IPS-18a (cell line): ENCODE measurements around the gene OR2M2.

Source experiments
- H3K27ac ChIP-seq: one replicate; pipeline ENCODE4 v1.5.1; 2013; ENCODE audit warnings: low read length
- H3K27me3 ChIP-seq: one replicate; pipeline ENCODE4 v1.6.1; 2013; ENCODE audit warnings: mild to moderate bottlenecking, low read length; ENCODE audit not compliant: control insufficient read depth, insufficient read depth
- H3K36me3 ChIP-seq: one replicate; pipeline ENCODE4 v1.6.1; 2013; ENCODE audit warnings: low read depth, low read length; ENCODE audit not compliant: control insufficient read depth
- H3K4me1 ChIP-seq: one replicate; pipeline ENCODE4 v1.6.1; 2013; ENCODE audit warnings: low read depth, low read length; ENCODE audit not compliant: control insufficient read depth
- H3K4me3 ChIP-seq: one replicate; pipeline ENCODE4 v1.5.1; 2013; ENCODE audit warnings: low read length
- H3K9ac ChIP-seq: one replicate; pipeline ENCODE4 v1.6.1; 2013; ENCODE audit warnings: mild to moderate bottlenecking, low read length, moderate library complexity
- H3K9me3 ChIP-seq: one replicate; pipeline ENCODE4 v1.6.1; 2013; ENCODE audit warnings: low read depth, low read length; ENCODE audit not compliant: control insufficient read depth

OR2M2 gene

GRCh38 chr1:248174521-248174920 lies at the start of gene OR2M2:
Gene OR2M2 (plus strand): TSS chr1:248174821. CDS start chr1:248179986, 5,165 bp downstream.
- Histone ChIP-seq H3K27me3 (no peaks in the 10 kb centered on the region), H3K4me3 (no peak within 1 kb of the TSS), H3K9ac (no peak within 1 kb of the TSS), H3K36me3 (no peaks in the 10 kb centered on the region), H3K4me1 (no peaks in the 10 kb centered on the region), H3K9me3 (peaks cover 44% of the 10 kb centered on the region), H3K27ac (no peak within 1 kb of the TSS)

- Histone ChIP-seq H3K9ac (no peak overlapping the region), H3K9me3 (peaks cover 74% of the 10 kb centered on the region), H3K36me3 (no peaks in the 10 kb centered on the region)
Measured at GRCh38 chr1:248127653-248128052, 47.0 kb upstream of the OR2M2 start.

GRCh38 chr1:248136811-248137210 lies 37.8 kb upstream of the OR2M2 start:
- H3K9ac ChIP-seq: no peak overlapping the region

More at GRCh38 chr1:248127653-248128052, 47.0 kb upstream of the OR2M2 start:
- Histone ChIP-seq H3K4me1 (no peaks in the 10 kb centered on the region), H3K27me3 (no peaks in the 10 kb centered on the region), H3K27ac (no peak overlapping the region), H3K4me3 (no peak overlapping the region)

GRCh38 chr1:248140846-248141245 lies 33.8 kb upstream of the OR2M2 start:
- no peaks in the 10 kb centered on the region for H3K4me1 ChIP-seq
- H3K4me3 ChIP-seq: no peak overlapping the region
- H3K9me3 ChIP-seq: peaks cover 62% of the 10 kb centered on the region
- H3K27me3 ChIP-seq: no peaks in the 10 kb centered on the region
- H3K27ac ChIP-seq: no peak overlapping the region
- no peaks in the 10 kb centered on the region for H3K36me3 ChIP-seq
- H3K9ac ChIP-seq: no peak overlapping the region

More at GRCh38 chr1:248136811-248137210, 37.8 kb upstream of the OR2M2 start:
- H3K36me3 ChIP-seq: no peaks in the 10 kb centered on the region
- H3K4me1 ChIP-seq: no peaks in the 10 kb centered on the region
- H3K27me3 ChIP-seq: no peaks in the 10 kb centered on the region
- no peak overlapping the region for H3K4me3 ChIP-seq
- no peak overlapping the region for H3K27ac ChIP-seq
- peaks cover 56% of the 10 kb centered on the region for H3K9me3 ChIP-seq

- no peak overlapping the region for H3K9ac ChIP-seq
- no peaks in the 10 kb centered on the region for H3K36me3 ChIP-seq
- H3K27ac ChIP-seq: no peak overlapping the region
- peaks cover 81% of the 10 kb centered on the region for H3K9me3 ChIP-seq
- H3K4me3 ChIP-seq: no peak overlapping the region
- no peaks in the 10 kb centered on the region for H3K27me3 ChIP-seq
- no peaks in the 10 kb centered on the region for H3K4me1 ChIP-seq
Measured at GRCh38 chr1:248143311-248143710, 31.3 kb upstream of the OR2M2 start.

GRCh38 chr1:248144513-248145198 lies 30.0 kb upstream of the OR2M2 start, which contains the start of gene OR2M5:
Gene OR2M5 (plus strand): TSS chr1:248145148. CDS start chr1:248145148, 0 bp downstream.
- H3K4me3 ChIP-seq: no peak within 1 kb of the TSS
- no peak within 1 kb of the TSS for H3K9ac ChIP-seq
- no peaks in the 10 kb centered on the region for H3K27me3 ChIP-seq
- no peak within 1 kb of the TSS for H3K27ac ChIP-seq
- H3K4me1 ChIP-seq: no peaks in the 10 kb centered on the region
- H3K36me3 ChIP-seq: no peaks in the 10 kb centered on the region
- peaks cover 85% of the 10 kb centered on the region for H3K9me3 ChIP-seq

GRCh38 chr1:248152056-248152827 lies 22.4 kb upstream of the OR2M2 start:
- Histone ChIP-seq H3K27me3 (no peaks in the 10 kb centered on the region), H3K4me1 (no peaks in the 10 kb centered on the region), H3K9me3 (peaks cover 76% of the 10 kb centered on the region), H3K4me3 (no peak overlapping the region), H3K27ac (no peak overlapping the region), H3K9ac (no peak overlapping the region), H3K36me3 (no peaks in the 10 kb centered on the region)

- Histone ChIP-seq H3K4me3 (no peak overlapping the region), H3K27me3 (no peaks in the 10 kb centered on the region), H3K9ac (no peak overlapping the region), H3K9me3 (peaks cover 65% of the 10 kb centered on the region), H3K36me3 (no peaks in the 10 kb centered on the region), H3K4me1 (no peaks in the 10 kb centered on the region), H3K27ac (no peak overlapping the region)
Measured at GRCh38 chr1:248155927-248156326, 18.7 kb upstream of the OR2M2 start.

GRCh38 chr1:248158758-248159157 lies 15.9 kb upstream of the OR2M2 start:
- no peaks in the 10 kb centered on the region for H3K4me1 ChIP-seq
- peaks cover 63% of the 10 kb centered on the region for H3K9me3 ChIP-seq
- no peaks in the 10 kb centered on the region for H3K27me3 ChIP-seq
- H3K9ac ChIP-seq: no peak overlapping the region
- no peak overlapping the region for H3K27ac ChIP-seq
- no peaks in the 10 kb centered on the region for H3K36me3 ChIP-seq
- H3K4me3 ChIP-seq: no peak overlapping the region

GRCh38 chr1:248164031-248164430 lies 10.6 kb upstream of the OR2M2 start:
- H3K4me3 ChIP-seq: no peak overlapping the region
- no peak overlapping the region for H3K27ac ChIP-seq
- H3K4me1 ChIP-seq: no peaks in the 10 kb centered on the region
- no peaks in the 10 kb centered on the region for H3K36me3 ChIP-seq
- H3K9ac ChIP-seq: no peak overlapping the region
- no peaks in the 10 kb centered on the region for H3K27me3 ChIP-seq
- H3K9me3 ChIP-seq: peaks cover 42% of the 10 kb centered on the region

- no peak overlapping the region for H3K4me3 ChIP-seq
- H3K36me3 ChIP-seq: no peaks in the 10 kb centered on the region
- no peak overlapping the region for H3K27ac ChIP-seq
- no peaks in the 10 kb centered on the region for H3K27me3 ChIP-seq
- no peaks in the 10 kb centered on the region for H3K4me1 ChIP-seq
- H3K9ac ChIP-seq: no peak overlapping the region
- peaks cover 32% of the 10 kb centered on the region for H3K9me3 ChIP-seq
Measured at GRCh38 chr1:248165186-248165585, 9.4 kb upstream of the OR2M2 start.
